Suppressor macrophage (primary cell): Measurements from ENCODE around the gene MRGPRX3.
"Not testable (repeated sequence)": the region's sequence is repeated elsewhere in the genome, so short reads cannot be mapped to it uniquely, and the experiment has no call there.

ENCODE experiments used
- DNase-seq, 4 experiments: peaks; one replicate each; pipeline ENCODE4 v3.0.0-alpha.2; 2020 to 2022
- total RNA-seq, 17 experiments: gene quantifications; one replicate each; lab custom pipeline; 2026; ENCODE audit warnings: mixed read lengths in 6 of 17, inconsistent platforms in 3 of 17; lab: John Stamatoyannopoulos, UW

Gene MRGPRX3
- total RNA-seq: 0 to 0.46 (median 0) reads per million in 17 experiments

DNA sequence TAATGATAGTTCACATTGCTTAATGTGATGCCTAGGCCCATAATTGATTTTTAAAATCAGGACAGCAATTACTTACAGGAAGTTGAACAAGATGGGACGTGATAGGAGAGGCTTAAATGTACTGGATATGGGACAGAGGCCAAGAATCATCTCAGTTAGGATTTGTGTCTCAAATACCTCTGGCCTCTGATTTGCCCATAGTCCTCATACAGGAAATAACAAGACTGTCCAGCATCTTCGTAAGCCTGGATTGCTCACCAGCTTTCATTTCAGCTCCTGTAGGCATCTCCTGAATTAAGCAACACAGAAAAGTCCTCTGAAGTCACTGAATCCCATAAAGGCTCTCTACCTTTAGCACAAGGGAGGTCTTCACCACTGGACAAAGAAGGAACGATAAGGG is at the start of gene MRGPRX3:
MRGPRX3 (plus strand) TSS at position 231 of the 400 bp plus-strand sequence. CDS start 4,632 bp downstream, outside the sequence.
- no peak for DNase-seq

DNA sequence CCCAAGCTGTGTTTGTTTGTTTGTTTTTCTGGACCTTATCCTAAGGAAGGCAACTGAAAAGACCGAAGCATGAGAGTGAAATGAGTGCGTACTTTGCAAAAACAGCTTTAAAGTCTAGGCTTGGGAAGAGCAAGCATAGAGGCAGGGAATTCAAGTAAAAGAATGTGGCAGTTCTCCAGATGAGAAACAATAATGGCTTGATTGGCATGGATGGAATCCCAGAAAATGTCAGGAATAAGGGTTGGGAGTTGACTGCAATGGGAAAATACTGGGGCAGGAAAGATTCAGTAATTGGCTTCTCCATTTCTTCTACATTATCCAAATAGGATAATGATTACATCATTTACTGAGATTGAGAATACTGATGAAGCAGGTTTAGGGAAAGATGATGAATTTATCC is 44.0 kb upstream of the MRGPRX3 start:
- no peak for DNase-seq

DNA sequence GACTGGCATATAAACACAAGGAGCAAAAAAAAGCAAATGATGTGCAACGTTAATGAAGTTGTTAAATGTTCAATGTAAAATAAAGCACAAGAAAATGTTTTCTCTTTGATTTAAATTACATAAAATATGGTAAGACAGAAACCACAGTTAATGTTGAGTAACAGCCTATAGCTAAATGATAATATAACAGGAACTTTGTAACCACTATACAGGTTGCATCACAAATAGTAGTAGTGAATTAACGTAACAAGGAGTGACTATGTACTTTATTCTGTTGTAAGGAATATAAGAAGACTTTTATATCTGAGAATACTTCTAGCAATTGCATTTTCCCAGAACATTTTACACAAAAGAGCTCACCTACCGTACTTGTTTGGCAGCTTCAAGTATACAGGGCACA is 43.4 kb upstream of the MRGPRX3 start:
- peak in 1 of 4 experiments; percentile 7 for DNase-seq

GRCh38 chr11:18091731-18092130 is 40.6 kb upstream of the MRGPRX3 start:
- DNase-seq: no peak

GRCh38 chr11:18093959-18094358 is 38.4 kb upstream of the MRGPRX3 start:
- DNase-seq: no peak

GRCh38 chr11:18100926-18101656 is 31.3 kb upstream of the MRGPRX3 start:
- DNase-seq: peak; percentile 5 to 26 (median 10)

DNA sequence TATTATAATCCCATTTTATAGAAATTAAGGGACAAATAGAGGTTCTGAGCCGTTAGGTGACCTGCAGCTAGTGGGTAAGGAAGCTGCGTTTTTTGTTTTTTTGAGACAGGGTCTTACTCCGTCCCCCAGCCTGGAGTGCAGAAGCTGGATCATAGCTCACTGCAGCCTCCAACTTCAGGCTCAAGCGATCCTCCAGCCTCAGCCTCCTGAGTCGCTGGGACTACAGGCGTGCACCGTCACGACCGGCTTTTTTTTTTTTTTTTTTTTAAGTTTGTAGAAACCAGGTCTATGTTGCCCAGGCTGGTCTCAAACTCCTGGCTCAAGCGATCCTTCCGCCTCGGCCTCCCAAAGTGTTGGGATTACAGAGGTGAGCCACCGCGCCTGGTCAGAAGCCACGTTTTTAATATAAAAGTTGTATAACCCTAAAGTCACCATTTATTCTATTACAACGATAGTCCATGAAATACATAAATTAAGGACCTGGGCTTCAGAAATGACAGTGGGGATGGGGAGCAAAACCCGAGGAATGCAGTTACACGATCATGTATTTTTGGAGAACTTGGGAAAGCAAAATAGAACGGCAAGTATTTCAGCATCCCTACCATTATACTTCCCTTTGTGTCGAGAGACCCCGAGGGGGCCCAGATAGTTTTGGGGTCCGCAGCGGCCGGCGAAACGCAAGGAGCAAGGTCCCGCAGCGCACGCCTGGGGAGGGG is 27.1 kb upstream of the MRGPRX3 start:
- DNase-seq: no peak

DNA sequence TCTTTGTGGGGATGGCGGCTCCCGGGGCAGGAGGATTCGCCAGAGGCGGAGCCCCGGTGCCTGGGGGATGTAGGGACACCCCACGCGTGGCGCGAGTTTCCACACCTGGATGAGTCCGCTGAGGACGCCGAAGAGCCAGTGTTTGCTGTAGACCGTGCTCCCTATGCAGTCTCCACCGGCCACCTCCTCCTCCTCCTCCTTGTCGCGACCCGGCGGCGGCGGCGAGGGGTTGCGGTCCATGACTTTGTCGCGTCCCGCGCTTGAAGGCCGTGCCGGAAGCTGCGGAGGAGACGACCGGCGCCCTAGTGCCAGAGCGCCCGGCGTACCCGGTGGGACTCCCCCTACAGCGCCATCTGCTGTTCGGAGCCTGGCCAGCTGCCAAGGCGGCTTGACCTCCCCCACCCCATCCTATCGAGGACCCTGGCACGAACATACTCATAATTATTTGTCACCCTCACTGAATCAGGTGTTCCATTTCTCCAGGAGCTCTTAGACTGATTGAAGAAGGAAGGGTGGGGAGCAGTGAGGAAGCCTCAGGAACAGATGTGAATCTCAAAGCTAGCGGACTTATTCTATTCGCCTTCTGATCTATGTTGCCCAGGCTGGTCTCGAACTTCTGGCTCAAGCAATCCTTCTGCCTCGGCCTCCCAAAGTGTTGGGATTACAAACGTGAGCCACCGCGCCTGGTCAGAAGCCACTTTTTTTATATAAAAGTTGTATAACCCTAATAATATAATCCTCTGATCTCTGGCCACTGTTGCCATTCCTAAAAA is 26.4 kb upstream of the MRGPRX3 start, which contains the start of gene SAAL1:
SAAL1 (minus strand) TSS at position 281 of the 773 bp plus-strand sequence; CDS start at position 240, 41 bp downstream.
- peak; percentile 89 to 95 (median 92) for DNase-seq

DNA sequence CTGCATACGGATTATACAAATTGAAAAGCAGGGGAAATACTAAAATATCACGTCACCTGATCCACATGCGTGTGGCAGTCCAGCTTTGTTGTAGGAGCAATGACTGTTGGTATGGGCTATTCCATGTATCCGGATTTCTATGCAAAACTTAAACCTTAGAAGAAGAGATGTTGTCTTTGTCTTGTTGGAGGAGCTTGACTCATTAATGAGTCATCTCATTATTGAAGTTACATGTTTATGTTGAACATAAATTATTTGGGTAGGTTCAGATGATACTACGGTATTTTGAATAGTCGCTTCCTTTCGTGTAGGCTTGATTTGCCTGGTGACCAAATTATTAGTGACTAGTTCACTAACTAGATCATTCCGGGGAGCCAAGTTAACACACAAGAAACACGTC is 25.7 kb upstream of the MRGPRX3 start:
- DNase-seq: no peak

DNA sequence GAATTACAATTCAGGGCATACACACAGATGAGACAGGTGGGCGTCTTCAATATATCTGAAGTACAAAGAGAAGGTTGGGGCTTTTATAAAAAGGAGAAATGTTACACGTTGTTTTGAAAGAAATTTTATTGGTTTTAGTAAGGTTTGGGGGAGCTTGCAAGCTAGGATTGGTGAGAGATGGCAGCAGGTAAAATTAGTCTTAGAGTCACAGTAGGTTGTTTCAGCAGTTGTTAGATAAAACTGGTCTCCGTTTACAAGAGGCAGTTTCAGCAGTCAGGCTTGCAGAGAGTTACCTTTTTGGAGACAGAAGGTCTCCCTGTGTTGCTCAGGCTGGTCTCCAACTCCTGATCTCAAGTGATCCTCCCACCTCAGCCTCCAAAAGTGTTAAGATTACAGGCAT is 24.1 kb upstream of the MRGPRX3 start:
- no peak for DNase-seq

GRCh38 chr11:18111005-18111404 is 21.4 kb upstream of the MRGPRX3 start:
- no peak for DNase-seq

GRCh38 chr11:18115360-18116127 is 16.8 kb upstream of the MRGPRX3 start:
- DNase-seq: peak; percentile 71 to 81 (median 76)

GRCh38 chr11:18121331-18121828 is 11.0 kb upstream of the MRGPRX3 start:
- not testable (repeated sequence) for DNase-seq

DNA sequence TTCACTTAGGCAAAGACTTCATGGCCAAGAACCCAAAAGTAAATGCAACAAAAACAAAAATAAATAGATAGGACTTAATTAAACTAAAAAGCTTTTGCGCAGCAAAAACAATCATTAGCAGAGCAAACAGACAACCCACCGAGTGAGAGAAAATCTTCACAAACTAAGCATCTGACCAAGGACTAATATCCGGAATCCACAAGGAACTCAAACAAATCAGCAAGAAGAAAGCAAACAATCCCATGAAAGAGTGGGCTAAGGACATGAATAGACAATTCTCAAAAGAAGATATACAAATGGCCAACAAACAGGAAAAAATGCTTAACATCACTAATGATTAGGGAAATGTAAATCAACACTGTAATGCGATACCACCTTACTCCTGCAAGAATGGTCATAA is 1.3 kb upstream of the MRGPRX3 start:
- not testable (repeated sequence) for DNase-seq

GRCh38 chr11:18135308-18135707 is 2.9 kb downstream of the MRGPRX3 start:
- DNase-seq: no peak

DNA sequence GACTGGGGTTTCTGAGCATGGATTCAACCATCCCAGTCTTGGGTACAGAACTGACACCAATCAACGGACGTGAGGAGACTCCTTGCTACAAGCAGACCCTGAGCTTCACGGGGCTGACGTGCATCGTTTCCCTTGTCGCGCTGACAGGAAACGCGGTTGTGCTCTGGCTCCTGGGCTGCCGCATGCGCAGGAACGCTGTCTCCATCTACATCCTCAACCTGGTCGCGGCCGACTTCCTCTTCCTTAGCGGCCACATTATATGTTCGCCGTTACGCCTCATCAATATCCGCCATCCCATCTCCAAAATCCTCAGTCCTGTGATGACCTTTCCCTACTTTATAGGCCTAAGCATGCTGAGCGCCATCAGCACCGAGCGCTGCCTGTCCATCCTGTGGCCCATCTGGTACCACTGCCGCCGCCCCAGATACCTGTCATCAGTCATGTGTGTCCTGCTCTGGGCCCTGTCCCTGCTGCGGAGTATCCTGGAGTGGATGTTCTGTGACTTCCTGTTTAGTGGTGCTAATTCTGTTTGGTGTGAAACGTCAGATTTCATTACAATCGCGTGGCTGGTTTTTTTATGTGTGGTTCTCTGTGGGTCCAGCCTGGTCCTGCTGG is 4.9 kb downstream of the MRGPRX3 start:
- no peak for DNase-seq

DNA sequence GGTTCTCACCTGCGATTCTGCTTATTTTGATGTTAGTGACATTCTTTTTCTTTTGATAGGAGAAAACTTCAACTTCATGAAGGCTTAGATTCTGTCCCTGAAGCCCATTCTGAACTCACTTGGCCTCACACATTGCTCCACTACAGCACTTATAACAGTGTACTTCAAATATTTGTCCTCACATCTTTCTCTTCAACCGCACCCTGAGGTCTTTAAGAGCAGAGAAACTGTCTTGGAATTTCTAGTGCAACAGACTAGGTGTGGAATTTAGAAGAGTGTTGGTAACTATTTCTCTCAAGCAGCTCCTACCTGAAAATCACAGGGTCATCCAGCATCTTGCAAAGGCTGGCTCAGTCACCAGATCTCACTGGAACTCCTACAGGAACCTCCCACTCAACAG is 7.8 kb downstream of the MRGPRX3 start:
- DNase-seq: no peak

- DNase-seq: no peak
Observed at GRCh38 chr11:18144243-18144642, 11.9 kb downstream of the MRGPRX3 start.

DNA sequence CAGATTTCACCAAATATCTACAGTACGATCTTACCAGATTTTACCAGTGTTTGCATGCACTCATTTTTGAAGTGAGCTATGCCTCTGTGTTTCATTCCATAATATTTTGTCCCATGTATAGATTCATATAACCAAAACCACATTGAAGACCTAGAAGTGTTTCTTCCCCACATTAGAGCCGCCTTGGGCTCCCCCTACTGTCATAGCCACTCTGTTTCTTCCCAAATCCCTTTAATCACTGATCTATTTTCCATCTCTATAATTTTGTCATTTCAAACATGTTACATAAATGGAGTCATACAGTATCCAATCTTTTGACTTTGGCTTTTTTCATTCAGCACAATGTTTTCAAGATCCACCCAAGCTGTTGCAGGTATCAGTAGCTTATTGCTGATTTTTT is 12.7 kb downstream of the MRGPRX3 start:
- peak in 2 of 4 experiments; percentile 3 to 12 for DNase-seq

DNA sequence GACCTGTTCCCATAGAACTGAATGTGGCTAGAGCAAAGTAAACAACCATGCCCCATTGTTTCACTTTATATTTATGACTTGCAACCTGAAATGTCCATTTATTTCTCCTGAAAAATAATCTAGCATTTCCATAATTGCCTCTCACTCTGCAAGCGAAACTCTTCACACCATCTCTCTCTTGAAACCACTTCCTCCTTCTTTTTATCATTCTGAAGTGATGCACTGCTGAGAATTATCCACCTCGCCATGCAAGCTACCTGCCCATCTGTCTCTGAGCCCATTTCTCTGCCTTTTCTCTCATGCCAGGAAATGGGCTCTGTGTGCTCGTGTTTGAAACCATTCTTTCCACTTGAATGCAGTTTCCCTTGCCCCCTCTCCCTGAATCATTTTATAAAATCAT is 13.5 kb downstream of the MRGPRX3 start:
- DNase-seq: no peak

DNA sequence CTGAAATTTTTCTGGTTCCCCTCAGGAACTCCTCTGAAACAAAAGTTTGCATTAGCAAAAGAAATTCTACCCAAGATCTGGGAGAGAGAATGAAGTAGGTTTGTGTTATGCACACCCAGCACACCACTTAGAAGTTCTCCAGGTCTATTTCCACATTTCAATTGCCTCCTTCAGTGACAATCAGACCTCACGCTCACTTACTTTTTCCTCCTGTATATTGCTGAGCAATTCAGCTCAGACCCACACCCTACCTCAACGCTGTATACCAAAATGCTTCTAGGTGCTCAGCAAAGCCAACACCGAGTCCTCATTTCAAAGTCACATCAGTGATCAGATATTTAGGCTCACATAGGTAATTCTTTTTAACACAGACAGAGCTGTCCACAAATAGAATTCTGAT is 19.2 kb downstream of the MRGPRX3 start:
- no peak for DNase-seq

DNA sequence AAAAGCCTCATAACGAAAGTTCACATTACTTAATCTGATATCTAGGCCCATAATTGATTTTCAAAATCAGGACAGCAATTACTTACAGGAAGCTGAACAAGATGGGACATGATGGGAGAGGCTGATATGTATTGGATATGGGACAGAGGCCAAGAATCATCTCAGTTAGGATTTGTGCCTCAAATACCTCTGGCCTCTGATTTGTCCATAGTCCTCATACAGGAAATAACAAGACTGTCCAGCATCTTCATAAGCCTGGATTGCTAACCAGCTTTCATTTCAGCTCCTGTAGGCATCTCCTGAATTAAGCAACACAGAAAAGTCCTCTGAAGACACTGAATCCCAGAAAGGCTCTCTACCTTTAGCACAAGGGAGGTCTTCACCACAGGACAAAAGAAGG is 36.0 kb downstream of the MRGPRX3 start:
- DNase-seq: no peak
